Fibroblast of skin of right biceps (primary cell): ENCODE data around the gene ZC3H12C.
"Not testable (repeated sequence)": the region's sequence is repeated elsewhere in the genome, so short reads cannot be mapped to it uniquely, and the experiment has no call there.

ENCODE experiments used
- DNase-seq: peaks from one replicate; pipeline ENCODE4 v3.0.0-alpha.2; 2013

Gene ZC3H12C

DNA sequence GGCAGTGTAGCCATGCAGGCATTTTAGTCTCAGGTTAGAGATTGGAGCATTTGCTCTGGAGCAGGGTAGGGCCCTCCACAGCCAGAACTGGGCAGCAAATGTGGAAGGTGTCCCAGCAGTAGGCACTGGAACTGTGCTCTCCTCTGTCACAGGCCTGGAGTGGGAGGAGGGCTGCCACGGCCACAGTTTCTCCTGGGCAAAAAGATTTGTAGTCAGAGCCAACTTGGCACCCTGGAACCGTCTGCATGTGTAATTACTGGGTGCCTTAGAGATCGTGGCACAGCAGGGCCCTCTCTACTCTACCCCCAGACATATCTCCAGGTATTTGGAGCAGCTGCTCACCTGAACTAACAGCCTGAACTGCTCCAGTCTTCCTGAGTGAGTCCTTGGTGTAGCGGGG is 93.7 kb downstream of the ZC3H12C start:
- DNase-seq, result no peak

DNA sequence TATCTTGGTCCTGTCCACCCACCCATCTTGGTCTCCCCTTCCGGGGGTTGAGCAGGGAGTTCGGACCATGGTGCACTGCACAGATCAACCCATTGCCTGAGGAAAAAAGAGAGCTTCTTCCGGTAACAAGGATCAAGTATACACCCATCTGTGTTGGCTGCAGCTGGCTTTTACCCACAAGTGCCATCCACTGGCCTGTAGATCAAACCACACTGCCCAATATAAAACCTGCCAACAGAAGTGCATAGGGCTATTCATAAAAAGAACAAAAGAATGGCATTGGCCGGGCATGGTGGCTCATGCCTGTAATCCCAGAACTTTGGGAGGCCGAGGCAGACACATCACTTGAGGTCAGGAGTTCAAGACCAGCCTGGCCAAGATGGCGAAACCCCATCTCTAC is 94.5 kb downstream of the ZC3H12C start:
- DNase-seq, result no peak

DNA sequence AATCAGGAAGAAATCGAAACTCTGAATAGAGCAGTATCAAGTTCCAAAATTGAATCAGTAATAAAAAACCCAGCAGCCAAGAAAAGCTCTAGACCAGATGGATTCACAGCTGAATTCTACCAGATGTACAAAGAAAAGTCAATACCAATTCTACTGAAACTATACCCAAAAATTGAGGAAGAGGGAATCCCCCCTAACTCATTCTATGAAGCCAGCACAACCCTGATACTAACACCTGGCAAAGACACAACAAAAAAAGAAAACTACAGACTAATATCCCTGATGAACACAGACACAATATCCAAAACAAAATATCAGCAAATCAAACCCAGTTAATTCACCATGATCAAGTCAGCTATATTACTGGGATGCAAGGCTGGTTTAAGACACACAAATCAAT is 97.7 kb downstream of the ZC3H12C start:
- no peak for DNase-seq

DNA sequence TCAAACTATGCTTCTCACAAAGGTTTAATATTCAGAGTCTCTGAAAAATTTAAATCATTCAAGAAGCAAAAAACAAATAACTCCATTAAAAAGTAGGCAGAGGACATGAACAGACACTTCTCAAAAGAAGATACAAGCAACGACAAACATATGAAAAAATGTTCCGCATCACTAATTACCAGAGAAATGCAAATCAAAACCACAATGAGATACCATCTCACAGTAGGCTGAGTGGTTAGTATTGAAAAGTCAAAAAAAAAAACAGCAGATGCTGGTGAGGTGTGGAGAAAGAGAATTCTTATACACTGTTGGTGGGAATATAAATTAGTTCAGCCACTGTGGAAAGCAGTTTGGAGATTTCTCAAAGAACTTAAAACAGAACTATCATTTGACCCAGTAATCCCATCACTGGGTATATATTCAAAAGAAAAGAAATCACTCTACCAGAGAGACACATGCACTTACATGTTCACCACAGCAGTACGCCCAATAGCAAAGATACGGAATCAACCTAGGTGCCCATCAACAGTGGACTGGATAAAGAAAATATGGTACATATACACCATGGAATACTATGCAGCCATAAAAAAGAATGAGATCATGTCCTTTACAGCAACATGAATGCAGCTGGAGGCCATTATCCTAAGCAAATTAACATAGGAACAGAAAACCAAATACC is 99.6 kb downstream of the ZC3H12C start:
- DNase-seq, result not testable (repeated sequence)

DNA sequence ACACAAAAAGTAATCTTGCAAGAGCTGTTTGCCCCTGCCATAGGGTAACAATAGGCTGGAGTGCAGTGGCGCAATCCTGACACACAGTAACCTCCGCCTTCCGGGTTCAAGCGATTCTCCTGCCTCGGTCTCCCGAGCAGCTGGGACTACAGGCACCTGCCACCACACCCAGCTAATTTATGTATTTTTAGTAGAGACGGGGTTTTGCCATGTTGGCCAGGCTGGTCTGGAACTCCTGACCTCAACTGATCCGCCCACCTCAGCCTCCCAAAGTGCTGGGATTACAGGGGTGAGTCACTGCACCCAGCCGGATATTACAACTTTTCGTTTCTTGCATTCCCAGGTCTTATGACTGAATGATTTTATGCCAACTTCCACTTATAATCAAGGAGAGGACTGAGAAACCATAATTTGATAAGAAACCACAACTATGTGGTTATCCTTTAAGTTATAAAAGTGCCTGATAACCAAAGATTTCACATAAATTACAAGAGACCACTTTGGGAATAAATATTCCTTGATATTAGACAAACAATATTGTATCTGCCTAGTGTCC is 101.1 kb downstream of the ZC3H12C start:
- peak; percentile 69 for DNase-seq

DNA sequence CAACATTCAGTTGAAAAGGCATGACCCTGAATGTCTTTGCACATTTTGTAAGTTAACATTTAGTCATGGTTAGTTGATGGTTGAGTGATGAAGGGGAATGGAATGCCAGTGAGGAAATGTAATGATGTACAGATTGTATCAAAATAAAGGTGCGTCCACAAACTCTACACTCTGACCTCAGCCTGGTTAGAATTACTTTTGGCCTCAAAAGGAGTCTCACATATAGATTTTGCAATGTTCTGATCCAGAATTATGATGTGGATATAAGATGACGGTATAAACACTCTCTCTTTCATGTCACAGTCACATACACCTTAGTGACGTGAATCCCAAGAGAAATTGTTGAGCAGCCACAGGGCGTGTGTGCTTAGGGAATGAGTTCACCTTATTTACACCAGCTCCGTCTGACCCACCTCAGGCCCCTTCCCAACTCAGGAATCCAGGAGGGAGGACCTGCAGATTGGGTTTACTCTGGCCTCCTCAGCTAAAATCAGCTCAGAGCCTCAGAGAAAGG is 103.1 kb downstream of the ZC3H12C start:
- peak; percentile 87 for DNase-seq

DNA sequence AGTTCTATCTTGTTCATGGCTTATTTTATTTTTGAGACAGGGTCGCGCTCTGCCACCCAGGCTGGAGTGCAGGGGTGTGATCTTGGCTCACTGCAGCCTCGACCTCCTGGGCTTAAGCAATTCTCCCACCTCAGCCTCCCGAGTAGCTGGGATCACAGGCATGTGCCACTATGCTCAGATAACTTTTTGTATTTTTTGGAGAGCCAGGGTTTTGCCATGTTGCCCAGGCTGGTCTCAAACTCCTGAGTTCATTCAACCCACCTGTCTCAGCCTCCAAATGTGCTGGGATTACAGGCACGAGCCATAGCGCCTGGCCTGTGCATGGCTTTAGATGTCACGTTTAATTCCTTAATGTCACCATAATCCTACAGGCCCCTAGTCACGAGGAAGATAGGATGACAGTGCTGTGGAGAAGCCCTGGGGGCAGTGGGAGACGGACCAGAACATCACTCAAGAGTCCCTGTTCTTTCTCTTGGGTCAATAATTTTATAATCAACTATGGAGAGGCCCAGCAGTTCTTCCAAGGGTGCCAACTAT is 103.8 kb downstream of the ZC3H12C start:
- no peak for DNase-seq

DNA sequence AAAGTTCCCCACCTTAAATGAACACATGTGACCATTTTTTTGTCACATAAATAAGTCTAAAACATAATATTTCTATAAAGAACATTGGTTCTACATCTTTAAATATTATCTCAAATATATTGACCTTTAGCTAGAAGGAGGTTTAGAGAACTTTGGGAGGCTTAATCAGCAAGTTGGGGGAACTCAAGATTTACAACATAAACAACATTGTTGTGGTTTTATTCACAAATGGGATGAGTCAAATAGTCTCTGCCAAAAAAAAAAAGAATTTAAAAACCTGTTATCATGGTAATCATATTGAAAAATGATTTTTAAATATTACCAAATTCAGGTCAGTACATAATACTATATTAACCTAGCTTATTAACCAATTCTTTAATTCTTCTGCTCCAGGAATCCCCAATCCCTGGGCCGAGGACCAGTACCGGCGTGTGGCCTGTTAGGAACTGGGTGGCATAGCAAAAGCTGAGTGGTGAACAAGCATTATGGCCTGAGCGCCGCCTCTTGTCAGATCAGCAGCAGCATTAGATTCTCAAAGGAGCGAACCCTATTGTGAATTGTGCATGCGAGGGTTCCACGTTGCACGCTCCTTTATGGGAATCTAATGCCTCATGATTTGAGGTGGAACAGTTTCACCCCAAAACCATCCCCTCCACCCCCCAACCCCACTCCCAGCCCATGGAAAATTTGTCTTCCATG is 105.0 kb downstream of the ZC3H12C start:
- DNase-seq, result peak; percentile 51

DNA sequence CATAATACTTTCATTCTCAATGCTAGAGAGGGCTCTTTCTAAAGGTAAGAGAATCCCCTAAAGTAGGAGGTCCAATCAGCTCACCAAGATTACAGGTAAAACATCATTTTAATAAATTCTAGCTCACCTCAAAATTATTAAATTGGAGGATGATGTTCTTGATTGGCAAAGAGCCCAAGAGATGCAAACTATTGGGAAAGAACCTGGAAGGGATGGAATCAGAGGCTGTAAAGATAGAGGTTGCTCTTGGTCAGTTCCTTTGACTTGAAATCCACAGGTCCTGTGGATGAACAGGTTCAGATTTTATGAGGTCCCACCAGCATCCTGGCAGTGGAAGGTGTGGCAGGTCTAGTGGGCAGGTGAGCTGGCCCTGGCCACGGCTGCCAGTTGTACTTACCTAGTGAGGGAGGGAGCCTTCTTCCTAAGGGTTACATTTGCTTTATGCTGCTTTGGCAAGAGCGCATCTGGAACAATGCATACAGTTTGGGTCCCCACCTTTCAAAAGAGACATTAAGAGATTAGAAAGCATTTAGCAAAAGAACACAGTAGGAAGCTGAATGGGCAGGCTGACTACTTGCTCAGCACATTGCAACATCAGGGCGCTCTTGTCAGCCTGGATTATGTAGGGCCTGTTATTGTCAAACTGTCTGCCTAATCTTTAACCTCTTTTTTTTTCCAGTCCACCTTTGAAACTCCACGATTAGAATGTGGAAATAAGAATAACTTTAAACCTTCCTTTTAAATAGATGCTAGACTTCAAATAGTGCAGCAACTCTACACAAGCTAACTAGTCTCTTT is 106.2 kb downstream of the ZC3H12C start:
- no peak for DNase-seq

DNA sequence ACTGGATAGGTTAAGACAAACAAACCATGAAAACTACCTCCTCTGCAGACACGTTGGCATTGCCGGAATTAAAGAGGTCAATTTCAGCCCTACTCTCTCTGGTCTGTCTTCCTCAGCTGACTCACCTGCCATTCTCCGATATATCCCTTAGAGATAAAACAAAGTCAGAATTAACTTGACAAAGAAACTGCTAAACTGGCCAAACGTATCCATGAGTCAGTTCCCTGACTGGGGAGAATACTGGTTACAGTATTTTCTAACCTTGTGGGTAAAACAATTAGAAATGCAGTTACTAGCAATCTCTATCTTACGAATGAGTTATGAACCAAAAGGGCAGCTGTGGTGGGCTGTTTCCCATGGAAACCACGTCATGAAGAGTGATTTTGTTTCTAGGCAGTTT is 107.0 kb downstream of the ZC3H12C start:
- no peak for DNase-seq

DNA sequence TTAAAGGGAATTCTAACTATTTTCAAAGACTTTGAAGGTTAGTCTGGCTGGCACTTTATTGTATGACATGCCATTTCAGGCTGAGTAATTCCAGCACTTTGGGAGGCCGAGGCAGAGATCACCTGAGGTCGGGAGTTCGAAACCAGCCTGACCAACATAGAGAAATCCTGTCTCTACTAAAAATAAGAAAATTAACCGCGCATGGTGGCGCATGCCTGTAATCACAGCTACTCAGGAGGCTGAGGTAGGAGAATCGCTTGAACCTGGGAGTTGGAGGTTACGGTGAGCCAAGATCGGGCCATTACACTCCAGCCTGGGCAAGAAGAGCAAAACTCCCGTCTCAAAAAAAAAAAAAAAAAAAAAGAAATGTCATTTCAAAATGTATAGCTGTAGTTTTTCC is 107.6 kb downstream of the ZC3H12C start:
- no peak for DNase-seq

DNA sequence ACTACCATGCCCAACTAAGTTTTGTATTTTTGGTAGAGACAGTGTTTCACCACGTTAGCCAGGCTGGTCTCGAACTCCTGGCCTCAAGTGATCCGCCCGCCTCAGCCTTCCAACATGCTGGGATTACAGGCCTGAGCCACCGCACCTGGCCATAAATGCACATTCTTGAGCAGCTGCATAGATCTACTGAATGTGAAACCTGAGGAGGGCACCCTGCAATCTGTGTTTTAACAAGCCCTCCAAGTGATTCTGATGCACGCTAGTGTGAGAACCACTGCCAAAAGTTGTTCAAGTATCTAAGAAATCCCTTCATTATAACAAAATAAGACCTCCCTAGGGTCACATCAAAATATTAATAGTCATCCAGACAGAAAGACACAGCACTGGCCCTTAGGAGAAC is 113.9 kb downstream of the ZC3H12C start:
- DNase-seq, result no peak

DNA sequence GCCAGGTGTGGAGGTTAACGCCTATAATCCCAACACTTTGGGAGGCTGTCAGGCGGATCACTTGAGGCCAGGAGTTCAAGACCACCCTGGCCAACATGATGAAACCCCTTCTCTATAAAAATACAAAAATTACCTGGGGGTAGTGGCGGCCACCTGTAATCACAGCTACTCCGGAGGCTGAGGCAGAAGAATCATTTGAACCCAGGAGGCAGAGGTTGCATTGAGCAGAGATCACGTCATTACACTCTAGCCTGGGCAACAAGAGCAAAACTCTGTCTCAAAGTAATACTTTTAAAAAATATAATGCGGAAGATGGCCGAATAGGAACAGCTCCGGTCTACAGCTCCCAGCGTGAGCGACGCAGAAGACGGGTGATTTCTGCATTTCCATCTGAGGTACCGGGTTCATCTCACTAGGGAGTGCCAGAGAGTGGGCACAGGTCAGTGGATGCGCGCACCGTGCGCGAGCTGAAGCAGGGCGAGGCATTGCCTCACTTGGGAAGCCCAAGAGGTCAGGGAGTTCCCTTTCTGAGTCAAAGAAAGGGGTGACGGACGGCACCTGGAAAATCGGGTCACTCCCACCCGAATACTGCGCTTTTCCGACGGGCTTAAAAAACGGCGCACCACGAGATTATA is 115.6 kb downstream of the ZC3H12C start:
- DNase-seq, result not testable (repeated sequence)

DNA sequence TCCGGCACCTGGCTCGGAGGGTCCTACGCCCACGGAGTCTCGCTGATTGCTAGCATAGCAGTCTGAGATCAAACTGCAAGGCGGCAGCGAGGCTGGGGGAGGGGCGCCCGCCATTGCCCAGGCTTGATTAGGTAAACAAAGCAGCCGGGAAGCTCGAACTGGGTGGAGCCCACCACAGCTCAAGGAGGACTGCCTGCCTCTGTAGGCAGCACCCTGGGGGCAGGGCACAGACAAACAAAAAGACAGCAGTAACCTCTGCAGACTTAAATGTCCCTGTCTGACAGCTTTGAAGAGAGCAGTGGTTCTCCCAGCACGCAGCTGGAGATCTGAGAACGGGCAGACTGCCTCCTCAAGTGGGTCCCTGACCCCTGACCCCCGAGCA is 116.1 kb downstream of the ZC3H12C start:
- not testable (repeated sequence) for DNase-seq

DNA sequence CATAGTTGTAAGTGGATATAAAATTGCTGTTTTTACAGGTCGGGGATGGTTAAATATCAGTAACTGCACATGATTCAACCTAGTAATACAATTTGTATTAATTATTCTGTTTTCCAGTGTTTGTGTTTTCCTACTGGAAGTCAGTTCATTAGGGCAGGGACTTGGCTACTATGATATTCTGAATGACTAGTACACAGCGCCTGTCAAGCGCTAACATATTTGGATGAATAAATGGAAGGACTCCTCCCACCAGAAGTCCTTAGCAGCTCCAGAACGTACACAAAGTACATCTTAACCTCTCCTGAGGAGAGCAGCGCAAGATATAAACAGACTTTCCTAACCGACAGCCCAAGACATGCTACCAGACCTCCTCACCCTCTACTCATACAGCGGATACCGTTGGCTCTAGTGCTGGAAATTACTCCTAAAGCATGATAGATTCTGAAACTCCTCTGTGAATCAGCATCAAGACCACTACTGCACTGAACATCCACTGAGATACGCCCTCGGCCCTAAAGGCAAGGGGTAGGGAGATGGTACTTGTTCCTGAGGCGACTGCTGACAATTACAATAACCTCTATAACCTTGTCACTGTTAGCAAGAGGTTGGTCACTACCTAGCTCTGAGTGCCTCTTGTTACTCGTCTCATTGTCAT is 124.2 kb downstream of the ZC3H12C start:
- no peak for DNase-seq

DNA sequence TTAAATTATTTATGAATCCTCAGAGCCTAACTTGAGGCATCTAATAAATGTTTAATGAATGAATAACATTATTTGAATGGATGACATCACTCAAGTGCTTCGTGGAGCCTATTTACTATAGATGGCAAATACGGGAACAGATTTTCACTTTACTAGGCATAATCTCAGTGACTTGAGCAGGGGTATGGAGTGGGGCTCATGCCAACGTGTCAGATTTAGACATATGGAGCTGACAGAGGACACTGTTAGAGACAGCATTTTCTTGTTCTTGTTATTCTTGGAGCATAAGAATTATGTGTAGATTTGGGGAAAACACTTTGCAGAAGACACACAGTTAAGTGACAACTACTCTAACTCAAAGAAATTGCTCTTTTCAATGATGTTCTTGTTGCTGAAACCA is 124.7 kb downstream of the ZC3H12C start:
- no peak for DNase-seq

DNA sequence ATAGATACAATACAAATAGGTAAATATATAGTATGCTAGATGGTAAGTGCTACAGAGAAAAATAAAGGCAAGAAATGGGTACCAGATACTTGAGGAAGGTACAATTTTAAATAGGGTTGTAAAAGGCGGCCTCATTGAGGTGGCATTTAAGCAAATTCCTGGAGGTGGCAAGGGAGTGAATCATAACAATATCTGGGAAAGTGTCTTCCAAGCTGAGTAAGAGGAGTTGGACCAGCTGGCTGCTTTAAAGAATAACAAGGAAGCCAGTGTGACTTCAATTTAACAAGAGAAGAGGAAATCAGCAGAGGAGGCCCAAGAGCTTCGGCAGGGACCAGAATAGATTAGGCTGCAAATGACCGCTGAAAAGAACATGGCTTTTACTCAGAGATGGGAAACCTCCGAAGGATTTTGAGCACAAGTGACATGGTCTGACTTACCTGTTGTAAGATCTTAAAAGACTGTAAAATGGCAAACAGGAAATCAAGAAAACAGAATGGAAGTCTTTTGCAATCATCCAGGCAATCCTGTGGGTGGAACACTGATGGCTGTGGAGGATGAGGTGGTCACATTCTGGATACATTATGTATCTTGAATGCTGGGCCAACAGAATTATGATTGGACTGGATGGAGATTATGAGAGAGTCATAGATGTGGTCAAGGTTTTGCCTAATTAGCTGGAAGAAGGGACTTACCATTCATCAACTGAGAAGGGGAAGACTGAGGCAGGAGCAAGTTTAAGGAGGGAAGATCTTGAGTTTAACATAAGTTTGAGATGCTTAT is 126.0 kb downstream of the ZC3H12C start:
- peak; percentile 16 for DNase-seq
